HFF-Myc (cell line): ENCODE measurements around the gene TMEM80.
A peak's percentile ranks its signal among the peaks of the same experiment; 100 is the strongest.
"Not testable (repeated sequence)": the region's sequence is repeated elsewhere in the genome, so short reads cannot be mapped to it uniquely, and the experiment has no call there.

Source experiments
- DNase-seq: peaks from one replicate; pipeline ENCODE4 v3.0.0-alpha.2; 2011; ENCODE audit warnings: low read depth; ENCODE audit errors: extremely low read depth
- H3K4me3 ChIP-seq: replicated peaks from 2 replicates; pipeline ENCODE4 v1.5.1; 2011; ENCODE audit warnings: low read depth, mild to moderate bottlenecking, control low read depth, low read length
- TF ChIP-seq, protein P1 (sequence below): IDR thresholded peaks from 2 replicates; pipeline ENCODE4 v1.5.1; 2012; ENCODE audit warnings: mild to moderate bottlenecking, low read depth, low read length, control low read depth; ENCODE audit errors: missing control alignments

TMEM80 gene

DNA sequence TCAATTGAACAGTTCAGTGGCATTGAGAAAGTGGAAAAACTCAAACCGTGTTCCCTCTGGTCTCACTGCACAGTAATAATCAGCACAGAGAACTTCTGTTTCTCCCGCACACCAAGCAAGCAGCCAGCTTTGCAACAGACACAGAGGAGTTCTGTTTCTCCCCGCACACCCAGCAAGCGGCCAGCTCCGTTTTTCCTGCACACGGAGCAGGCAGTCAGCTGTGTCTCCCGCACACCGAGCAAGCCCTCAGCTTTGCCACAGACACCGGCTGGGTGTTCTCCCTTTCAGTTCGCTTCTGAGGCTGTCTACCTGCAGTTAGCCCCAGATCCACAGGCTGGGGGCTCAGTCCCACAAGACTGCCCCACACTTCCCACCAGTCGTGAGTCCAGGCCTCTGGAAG is 41.8 kb downstream of the TMEM80 start:
- no peak overlapping the region for H3K4me3 ChIP-seq
- TF ChIP-seq, protein P1, sequence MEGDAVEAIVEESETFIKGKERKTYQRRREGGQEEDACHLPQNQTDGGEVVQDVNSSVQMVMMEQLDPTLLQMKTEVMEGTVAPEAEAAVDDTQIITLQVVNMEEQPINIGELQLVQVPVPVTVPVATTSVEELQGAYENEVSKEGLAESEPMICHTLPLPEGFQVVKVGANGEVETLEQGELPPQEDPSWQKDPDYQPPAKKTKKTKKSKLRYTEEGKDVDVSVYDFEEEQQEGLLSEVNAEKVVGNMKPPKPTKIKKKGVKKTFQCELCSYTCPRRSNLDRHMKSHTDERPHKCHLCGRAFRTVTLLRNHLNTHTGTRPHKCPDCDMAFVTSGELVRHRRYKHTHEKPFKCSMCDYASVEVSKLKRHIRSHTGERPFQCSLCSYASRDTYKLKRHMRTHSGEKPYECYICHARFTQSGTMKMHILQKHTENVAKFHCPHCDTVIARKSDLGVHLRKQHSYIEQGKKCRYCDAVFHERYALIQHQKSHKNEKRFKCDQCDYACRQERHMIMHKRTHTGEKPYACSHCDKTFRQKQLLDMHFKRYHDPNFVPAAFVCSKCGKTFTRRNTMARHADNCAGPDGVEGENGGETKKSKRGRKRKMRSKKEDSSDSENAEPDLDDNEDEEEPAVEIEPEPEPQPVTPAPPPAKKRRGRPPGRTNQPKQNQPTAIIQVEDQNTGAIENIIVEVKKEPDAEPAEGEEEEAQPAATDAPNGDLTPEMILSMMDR = no peak
- no peak for DNase-seq

DNA sequence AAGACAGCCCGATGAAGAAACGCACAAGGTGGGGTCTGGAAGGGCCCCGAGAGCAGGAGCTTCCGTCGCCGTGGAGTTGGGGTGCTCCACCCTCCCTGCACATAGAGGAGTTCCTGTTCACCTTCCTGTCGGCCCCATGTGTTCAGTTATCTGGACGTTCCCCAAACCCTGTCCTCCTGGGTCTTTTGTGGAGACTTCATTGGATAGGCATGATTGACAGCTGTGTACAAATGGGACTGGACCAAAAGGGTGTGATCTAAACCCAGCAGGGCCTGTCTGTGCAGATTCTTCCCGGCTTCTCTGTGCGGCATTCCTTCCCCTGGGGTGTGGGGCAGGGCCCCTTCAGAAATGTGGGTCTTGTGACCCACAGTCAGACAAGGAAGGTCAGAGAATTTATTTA is 42.3 kb downstream of the TMEM80 start:
- not testable (repeated sequence) for DNase-seq, H3K4me3 ChIP-seq

DNA sequence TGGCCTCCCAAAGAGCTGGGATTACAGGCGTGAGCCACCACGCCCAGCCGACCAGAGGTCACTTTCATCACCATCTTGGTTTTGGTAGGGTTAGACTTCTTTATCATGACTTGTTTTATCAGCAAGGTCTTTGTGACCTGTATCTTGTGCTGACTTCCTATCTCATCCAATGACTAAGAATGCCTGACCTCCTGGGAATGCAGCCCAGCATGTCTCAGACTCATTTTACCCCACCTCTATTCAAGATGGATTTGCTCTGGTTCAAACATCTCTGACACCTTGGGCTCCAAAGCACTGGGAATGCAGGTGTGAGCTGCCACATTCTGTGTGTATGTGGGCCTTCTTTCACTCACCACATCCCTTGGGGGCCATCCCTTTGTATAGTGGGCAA is 46.5 kb downstream of the TMEM80 start:
- TF ChIP-seq, protein P1 = no peak
- DNase-seq = no peak

DNA sequence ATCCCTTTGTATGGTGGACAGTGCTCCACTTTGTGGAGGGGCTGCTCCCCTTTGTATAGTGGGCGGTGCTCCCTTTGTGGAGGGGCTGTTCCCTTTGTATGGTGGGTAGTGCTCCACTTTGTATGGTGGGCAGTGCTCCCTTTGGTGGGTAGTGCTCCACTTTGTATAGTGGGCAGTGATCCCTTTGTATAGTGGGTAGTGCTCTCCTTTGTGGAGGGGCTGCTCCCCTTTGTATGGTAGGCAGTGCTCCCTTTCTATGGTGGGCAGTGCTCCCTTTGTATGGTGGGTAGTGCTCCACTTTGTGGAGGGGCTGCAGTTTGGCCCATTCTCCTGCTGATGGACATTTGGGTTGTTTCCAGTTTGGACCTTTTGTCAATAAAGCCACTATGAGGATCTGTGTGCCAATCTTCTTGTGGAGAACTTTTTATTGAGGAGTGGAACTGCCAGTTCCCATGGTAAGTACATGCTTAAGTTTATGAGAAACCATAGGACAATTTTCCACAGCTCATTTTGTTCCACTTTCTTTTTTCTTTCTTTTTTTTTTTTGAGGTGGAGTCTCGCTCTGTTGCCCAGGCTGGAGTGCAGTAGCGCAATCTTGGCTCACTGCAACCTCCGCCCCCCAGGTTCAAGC is 47.1 kb downstream of the TMEM80 start:
- TF ChIP-seq, protein P1 = no peak
- no peak for DNase-seq

More for the DNA sequence above, 46.5 kb downstream of the TMEM80 start:
- no peak overlapping the region for H3K4me3 ChIP-seq

DNA sequence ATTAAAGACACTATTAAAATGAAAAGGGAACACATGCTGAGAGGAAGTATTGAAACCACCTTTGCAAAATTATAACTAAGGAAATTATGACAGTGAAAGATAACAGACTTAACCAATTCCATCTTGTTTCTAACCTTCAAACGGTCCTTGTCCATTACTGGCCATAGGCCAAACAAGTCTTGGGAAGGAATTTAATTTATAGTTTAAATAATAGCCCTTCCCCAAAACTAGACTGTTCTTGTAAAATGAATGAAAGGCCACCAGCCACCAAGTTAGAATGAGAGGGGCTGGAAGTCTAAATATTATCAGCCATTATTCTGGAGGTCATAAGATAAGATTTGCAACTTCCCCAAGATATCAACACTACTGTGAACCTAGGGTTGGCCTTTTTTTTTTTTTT is 49.8 kb downstream of the TMEM80 start:
- TF ChIP-seq, protein P1 = no peak
- no peak overlapping the region for H3K4me3 ChIP-seq
- DNase-seq = no peak

More for the DNA sequence above, 47.1 kb downstream of the TMEM80 start:
- no peak overlapping the region for H3K4me3 ChIP-seq

DNA sequence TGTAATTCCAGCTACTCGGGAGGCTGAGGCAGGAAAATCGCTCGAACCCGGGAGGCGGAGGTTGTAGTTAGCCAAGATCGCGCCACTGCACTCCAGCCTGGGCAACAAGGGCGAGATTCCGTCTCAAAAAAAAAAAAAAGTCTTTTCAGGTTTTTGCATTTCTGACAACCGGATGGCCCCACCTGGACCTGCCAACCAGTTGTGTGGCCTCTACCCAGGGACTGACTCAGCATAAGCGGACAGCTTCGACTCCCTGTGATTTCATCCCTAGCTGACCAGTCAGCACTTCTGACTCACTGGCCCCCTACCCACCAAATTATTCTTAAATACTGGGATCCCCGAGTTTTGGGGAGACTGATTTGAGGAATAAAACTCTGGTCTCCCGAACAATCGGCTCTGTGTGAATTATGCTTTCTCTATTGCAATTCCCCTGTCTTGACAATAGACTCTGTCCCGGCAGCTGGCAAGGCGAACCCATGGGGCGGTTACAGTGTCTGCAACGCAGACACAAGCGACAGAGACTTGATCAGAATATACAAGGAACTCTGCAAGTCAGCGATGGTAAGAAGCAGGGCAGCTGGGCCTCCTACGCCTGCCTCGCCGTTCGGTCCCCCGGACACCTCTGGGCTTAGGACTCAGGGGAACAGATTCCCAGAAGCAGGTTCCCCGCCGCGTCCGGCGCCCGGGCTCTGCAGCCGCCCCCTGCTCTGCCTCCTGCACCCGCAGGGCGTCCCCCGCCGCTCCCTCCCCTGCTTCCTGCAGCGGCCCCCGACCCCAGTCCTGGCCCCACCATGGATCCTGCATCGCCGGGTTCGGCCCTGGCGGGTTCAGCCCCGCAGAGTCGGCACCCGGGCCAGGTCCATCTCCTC is 50.9 kb downstream of the TMEM80 start:
- H3K4me3 ChIP-seq = peak overlapping the region; percentile 88
- DNase-seq = no peak
- TF ChIP-seq, protein P1 = no peak
